ENCODE data around the gene EIF5B.
"Not testable (repeated sequence)": the region's sequence is repeated elsewhere in the genome, so short reads cannot be mapped to it uniquely, and the experiment has no call there.

DNA sequence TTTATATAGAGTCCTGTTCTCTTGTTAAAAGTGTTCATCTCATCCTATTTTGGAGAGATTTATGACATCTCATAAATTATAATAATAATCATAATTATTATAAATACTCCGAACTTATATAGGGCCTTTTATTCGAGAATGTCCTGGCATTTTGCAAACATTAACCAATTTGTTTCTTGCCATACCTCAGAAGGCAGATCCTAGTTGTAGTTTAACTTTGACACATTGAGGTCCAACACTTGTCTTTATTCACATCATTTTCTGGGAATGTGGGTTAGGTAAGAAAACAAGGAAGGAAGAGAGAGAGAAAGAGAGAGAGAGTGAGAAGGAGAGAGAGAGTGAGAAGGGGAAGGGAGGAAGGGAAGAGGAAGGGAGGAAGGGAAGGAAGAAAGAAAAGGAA, 36.1 kb upstream of the EIF5B start, which contains the start of gene LYG1:
- not testable (repeated sequence) for TF ChIP-seq CTCF, POLR2A, EP300 (IDR thresholded peaks at IDR 0.05)

Data from ovary (tissue), 3 donors.